Lower lobe of right lung (tissue), 2 donors: ENCODE results near the gene FANK1. TPM values are rescaled to one million over a fixed set of nuclear protein-coding genes. Genes with fewer than 3 reads are reported as not detected.
"Not testable (repeated sequence)": the region's sequence is repeated elsewhere in the genome, so short reads cannot be mapped to it uniquely, and the experiment has no call there.

Source experiments
- ATAC-seq, 2 donors: fragments of 200-7000 bp; cut with Tn5 transposase; one replicate each; pipeline ENCODE4 v1.9.1; 2020 to 2022; ENCODE audit warnings: mild to moderate bottlenecking in 2 of 2, moderate library complexity in 2 of 2
- DNase-seq: peaks from one replicate; pipeline ENCODE4 v3.0.0-alpha.2; 2020
- H3K27ac ChIP-seq: fragments of 200-600 bp; one replicate; pipeline ENCODE4 v1.8.0; 2022
- H3K27me3 ChIP-seq: fragments of 200-600 bp; one replicate; pipeline ENCODE4 v1.8.0; 2022; ENCODE audit warnings: low read depth
- H3K36me3 ChIP-seq: fragments of 200-600 bp; one replicate; pipeline ENCODE4 v1.8.0; 2022; ENCODE audit warnings: mild to moderate bottlenecking
- H3K4me1 ChIP-seq: fragments of 200-600 bp; one replicate; pipeline ENCODE4 v1.8.0; 2022
- H3K4me3 ChIP-seq: fragments of 200-600 bp; one replicate; pipeline ENCODE4 v1.8.0; 2022; ENCODE audit warnings: mild to moderate bottlenecking
- H3K9me3 ChIP-seq: fragments of 200-600 bp; one replicate; pipeline ENCODE4 v1.8.0; 2022
- CTCF ChIP-seq: fragments of 200-600 bp; IDR thresholded peaks from one replicate; pipeline ENCODE4 v1.8.0; 2022; ENCODE audit warnings: antibody characterized with exemption, mild to moderate bottlenecking
- intact Hi-C: fragments of 100-400 bp; cut with DNase I; formaldehyde crosslinking; loops from one replicate; pipeline ENCODE4 v1.11.0; 2022
- long read RNA-seq: library from polyadenylated mRNA; unstranded; transcript quantifications from one replicate; pipeline ENCODE4 v2.0.0, GENCODE V29; 2021
- total RNA-seq: library from RNA; stranded (reverse); fragmentation: NEBNext Ultra II Directional; extraction: Animal tissue kit (Norgen Biotek cat#: 25700); gene quantifications from one replicate; pipeline ENCODE4 v1.2.1, GENCODE V29; 2021
- donor health status: DM: no; HTN: yes; CAD: no; lungs with severe emphysema.

The FANK1 gene, protein sequence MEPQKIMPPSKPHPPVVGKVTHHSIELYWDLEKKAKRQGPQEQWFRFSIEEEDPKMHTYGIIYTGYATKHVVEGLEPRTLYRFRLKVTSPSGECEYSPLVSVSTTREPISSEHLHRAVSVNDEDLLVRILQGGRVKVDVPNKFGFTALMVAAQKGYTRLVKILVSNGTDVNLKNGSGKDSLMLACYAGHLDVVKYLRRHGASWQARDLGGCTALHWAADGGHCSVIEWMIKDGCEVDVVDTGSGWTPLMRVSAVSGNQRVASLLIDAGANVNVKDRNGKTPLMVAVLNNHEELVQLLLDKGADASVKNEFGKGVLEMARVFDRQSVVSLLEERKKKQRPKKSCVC
- 11.5 TPM for total RNA-seq
- long read RNA-seq, partial matches to known transcripts = 1 of 11 reads
- long read RNA-seq, other reads (novel, unspliced or antisense) = 9 of 11 reads

DNA sequence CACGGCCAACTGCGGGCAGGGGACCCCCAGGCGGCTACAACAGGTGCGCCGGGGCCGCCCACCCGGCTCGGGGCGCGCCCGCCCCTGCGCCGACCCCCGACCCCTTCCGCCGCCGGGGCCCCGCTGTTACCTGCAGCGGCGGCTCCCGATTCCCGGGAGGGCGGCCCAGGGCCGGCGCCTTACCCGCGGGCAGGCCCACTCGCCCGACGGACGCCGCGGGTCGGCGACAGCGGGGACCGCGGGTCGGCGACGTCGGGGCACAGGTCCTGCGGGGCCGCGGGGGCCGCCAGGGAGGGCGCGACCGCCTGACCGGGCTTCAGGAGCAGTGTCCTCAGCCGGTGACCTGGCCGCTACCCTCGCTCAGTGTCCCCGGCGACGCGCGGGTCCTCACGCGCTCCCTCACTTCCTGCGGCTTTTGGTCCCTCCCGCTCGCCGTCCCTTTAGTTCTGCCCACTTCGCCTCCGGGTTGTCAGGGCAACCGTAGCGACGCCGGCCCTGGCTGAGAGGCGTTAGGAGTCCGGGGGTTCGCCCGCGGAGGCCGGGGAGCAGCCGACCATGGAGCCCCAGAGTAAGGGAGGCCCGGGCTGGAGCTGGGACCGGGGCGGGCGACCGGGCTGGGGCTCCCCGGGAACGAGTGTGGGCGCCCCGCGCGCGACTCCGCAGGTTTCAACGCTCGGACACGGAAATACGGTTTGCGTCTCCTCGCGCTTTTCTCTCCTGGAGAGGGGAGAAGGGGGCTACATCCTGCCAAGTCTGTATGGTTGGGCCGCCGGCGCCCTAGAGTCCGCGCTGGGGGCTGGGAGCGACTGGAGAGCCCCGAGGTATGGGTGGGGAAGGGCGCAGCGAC is at the start of gene FANK1:
Gene FANK1, plus strand, starts transcription at position 477 of the 847 bp plus-strand sequence. Its CDS starts 79 bp downstream, at position 556.
- intact Hi-C loops = not testable (repeated sequence)
- ATAC-seq = peak; percentile 91 to 95

DNA sequence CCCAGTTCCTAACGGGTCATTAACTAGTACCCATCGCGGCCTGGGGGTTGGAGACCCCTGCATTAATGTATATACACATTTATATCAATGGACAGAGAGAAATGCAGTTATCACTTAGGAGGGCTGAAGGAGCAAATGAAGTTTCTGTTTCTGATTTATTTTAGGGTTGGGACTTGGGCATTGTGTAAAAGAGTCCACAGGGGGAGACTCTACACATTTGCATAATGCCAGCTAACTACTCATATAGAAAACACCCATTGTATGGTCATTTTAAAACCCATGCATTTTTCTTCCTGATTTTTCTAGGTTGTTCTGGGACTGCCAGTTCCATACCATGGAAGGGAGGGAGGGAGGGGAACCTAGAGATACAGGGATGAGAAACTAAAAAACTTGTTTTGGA is 49.5 kb upstream of the FANK1 start:
- DNase-seq = no peak
- ATAC-seq = no peak
- intact Hi-C loops = no loop called here
- no peaks in the 10 kb centered on the region for H3K27me3 ChIP-seq
- H3K36me3 ChIP-seq = peaks cover 67% of the 10 kb centered on the region
- H3K4me1 ChIP-seq = no peaks in the 10 kb centered on the region
- no peak for TF ChIP-seq CTCF
- H3K9me3 ChIP-seq = no peaks in the 10 kb centered on the region
- H3K27ac ChIP-seq = no peak overlapping the region
- H3K4me3 ChIP-seq = no peak overlapping the region

More for the DNA sequence above, at the start of gene FANK1:
- DNase-seq = peak; percentile 94
- not testable (repeated sequence) for H3K4me1 ChIP-seq, H3K27me3 ChIP-seq, H3K9me3 ChIP-seq, H3K36me3 ChIP-seq
- H3K27ac ChIP-seq = peak within 1 kb of the TSS; percentile 86
- peak within 1 kb of the TSS; percentile 92 for H3K4me3 ChIP-seq

DNA sequence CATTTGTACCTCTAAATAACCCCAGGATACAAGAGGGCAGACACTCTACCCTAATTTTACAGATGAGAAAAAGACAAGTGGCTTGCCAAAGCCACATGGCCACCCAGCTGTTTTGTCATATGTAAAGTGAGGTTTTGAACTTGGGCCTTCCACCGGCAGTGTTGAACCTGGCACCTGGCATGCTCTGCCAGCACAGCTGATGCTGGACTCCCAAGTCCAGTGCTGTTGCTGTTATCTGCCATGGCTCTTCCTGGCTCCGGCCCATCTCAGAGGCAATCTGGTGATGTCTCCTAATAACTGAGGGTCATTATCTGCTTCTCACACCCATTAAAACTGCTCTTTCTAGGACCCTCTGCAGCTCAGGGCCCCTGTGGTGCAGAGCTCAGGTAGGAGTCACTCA is 48.0 kb upstream of the FANK1 start:
- TF ChIP-seq CTCF = no peak
- H3K27me3 ChIP-seq = no peaks in the 10 kb centered on the region
- ATAC-seq = no peak
- no peak for DNase-seq
- intact Hi-C loops = no loop called here
- no peak overlapping the region for H3K4me3 ChIP-seq
- peaks cover 75% of the 10 kb centered on the region for H3K36me3 ChIP-seq
- H3K27ac ChIP-seq = no peak overlapping the region
- H3K9me3 ChIP-seq = no peaks in the 10 kb centered on the region
- H3K4me1 ChIP-seq = no peaks in the 10 kb centered on the region

DNA sequence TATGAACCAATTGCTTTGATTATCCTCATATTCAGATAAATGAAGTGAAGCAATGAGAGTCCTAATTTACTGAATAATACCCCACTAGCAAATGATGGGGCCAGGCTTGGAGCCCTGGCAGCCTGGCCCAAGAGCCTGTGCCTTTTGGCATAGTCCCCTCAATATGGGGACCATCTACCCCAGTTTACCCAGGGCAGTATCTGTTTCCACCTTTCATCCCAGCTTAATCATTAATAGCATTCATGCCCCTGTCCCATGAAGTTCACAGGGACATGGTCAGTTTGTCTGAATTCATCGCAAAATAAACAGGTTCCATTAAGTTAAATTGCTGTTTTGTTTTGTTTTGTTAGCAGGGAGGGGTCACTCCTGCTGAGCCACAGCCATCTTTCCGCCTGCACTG is 47.5 kb upstream of the FANK1 start:
- TF ChIP-seq CTCF = no peak

GRCh38 chr10:125849448-125849847 is 46.9 kb upstream of the FANK1 start:
- DNase-seq = no peak
- Histone ChIP-seq H3K27ac (no peak overlapping the region), H3K27me3 (no peaks in the 10 kb centered on the region), H3K4me1 (no peaks in the 10 kb centered on the region), H3K36me3 (peaks cover 83% of the 10 kb centered on the region), H3K9me3 (no peaks in the 10 kb centered on the region), H3K4me3 (no peak overlapping the region)
- intact Hi-C loops = no loop called here
- peak; percentile 39 to 69 for ATAC-seq
- no peak for TF ChIP-seq CTCF

More for the DNA sequence above, 47.5 kb upstream of the FANK1 start:
- H3K4me1 ChIP-seq = no peaks in the 10 kb centered on the region
- no peak overlapping the region for H3K4me3 ChIP-seq
- H3K27ac ChIP-seq = no peak overlapping the region
- H3K36me3 ChIP-seq = peaks cover 80% of the 10 kb centered on the region
- H3K27me3 ChIP-seq = no peaks in the 10 kb centered on the region
- no peaks in the 10 kb centered on the region for H3K9me3 ChIP-seq
- DNase-seq (no peak), ATAC-seq (no peak)
- intact Hi-C loops = no loop called here
